Stimulated activated naive CD8-positive, alpha-beta T cell treated with anti-CD3 and anti-CD28 coated beads, Interleukin-15, Interleukin-2, amounts not matched to agents 100 ng/mL and 50 ng/mL, for 24 hours (primary cell): Measurements from ENCODE around the gene KCNA2.

Experiments
- H3K27ac Mint-ChIP-seq: one replicate; pipeline ENCODE4 v1.8.0; 2021; ENCODE audit warnings: mild to moderate bottlenecking, mixed read lengths
- H3K27me3 Mint-ChIP-seq: one replicate; pipeline ENCODE4 v1.8.0; 2021; ENCODE audit warnings: mixed read lengths
- H3K36me3 Mint-ChIP-seq: one replicate; pipeline ENCODE4 v1.8.0; 2021; ENCODE audit warnings: low read depth, mixed read lengths
- H3K4me1 Mint-ChIP-seq: one replicate; pipeline ENCODE4 v1.8.0; 2021; ENCODE audit warnings: low read depth, mixed read lengths
- H3K4me3 Mint-ChIP-seq: one replicate; pipeline ENCODE4 v1.8.0; 2021; ENCODE audit warnings: mild to moderate bottlenecking, mixed read lengths
- H3K9me3 Mint-ChIP-seq: one replicate; pipeline ENCODE4 v1.8.0; 2021; ENCODE audit warnings: mixed read lengths

The KCNA2 gene

DNA sequence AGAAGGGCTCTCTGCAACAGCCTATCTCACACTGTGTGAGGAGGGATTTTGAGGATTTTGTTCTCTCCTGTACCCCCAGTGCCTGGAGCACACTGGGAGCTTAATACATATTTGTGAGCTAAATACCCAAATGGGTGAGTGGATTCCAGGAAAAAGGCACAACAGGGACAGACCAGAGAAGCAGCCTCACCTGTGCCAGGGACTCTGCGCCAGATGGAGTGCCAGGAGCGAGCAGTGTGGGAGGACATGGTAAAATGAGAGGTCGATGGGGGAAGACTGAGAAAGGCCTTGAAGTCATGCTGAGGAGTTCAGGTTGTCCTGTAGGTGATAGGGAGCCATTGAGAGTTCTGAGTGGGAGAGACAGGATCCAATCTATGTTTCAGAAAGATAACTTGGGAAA, 11.0 kb upstream of the KCNA2 start:
- H3K4me1 Mint-ChIP-seq: peaks cover 26% of the 10 kb centered on the region
- peaks cover 4% of the 10 kb centered on the region for H3K27me3 Mint-ChIP-seq
- no peak overlapping the region for H3K4me3 Mint-ChIP-seq
- H3K27ac Mint-ChIP-seq: no peak overlapping the region
- no peaks in the 10 kb centered on the region for H3K9me3 Mint-ChIP-seq
- no peaks in the 10 kb centered on the region for H3K36me3 Mint-ChIP-seq

- no peaks in the 10 kb centered on the region for H3K9me3 Mint-ChIP-seq
- peaks cover 26% of the 10 kb centered on the region for H3K4me1 Mint-ChIP-seq
- H3K27me3 Mint-ChIP-seq: peaks cover 4% of the 10 kb centered on the region
- no peak overlapping the region for H3K27ac Mint-ChIP-seq
- no peak overlapping the region for H3K4me3 Mint-ChIP-seq
- H3K36me3 Mint-ChIP-seq: no peaks in the 10 kb centered on the region
These were observed 10.4 kb upstream of the KCNA2 start for GRCh38 chr1:110616587-110616986.

GRCh38 chr1:110615548-110616130, 9.5 kb upstream of the KCNA2 start:
- no peaks in the 10 kb centered on the region for H3K36me3 Mint-ChIP-seq

DNA sequence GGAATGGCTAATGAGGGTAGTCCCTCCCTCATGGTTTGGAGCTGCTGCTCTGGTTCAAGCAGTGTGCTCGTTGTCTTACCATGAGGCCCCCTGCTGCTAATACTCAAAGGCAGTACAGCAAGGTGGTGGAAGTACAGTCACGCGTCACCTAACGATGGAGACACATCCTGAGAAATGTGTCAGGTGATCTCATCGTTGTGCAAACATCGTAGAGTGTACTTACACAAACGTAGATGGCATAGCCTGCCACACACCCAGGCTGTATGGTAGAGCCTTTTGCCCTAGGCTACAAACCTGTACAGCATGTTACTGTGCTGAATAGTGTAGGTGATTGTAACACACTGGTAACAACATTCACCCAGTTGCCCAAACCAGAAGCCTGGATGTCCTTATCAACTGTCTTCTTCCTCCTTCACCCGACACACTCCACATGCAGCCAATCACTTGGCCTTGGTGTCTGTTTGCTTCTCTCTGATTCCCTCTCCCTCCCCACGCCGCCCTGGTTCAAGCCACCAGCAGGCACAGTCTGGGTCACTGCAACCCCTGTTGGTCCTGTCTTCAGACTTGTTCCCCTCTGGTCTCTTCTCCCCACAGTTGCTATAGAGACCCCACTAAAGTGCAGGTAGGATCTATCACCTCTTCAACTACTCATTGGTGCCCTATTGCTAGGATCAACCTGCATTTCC, 6.0 kb upstream of the KCNA2 start:
- Mint-ChIP-seq H3K27ac (no peak overlapping the region), H3K9me3 (no peaks in the 10 kb centered on the region), H3K4me3 (no peak overlapping the region), H3K27me3 (peaks cover 22% of the 10 kb centered on the region), H3K4me1 (peaks cover 4% of the 10 kb centered on the region), H3K36me3 (no peaks in the 10 kb centered on the region)

More at GRCh38 chr1:110615548-110616130, 9.5 kb upstream of the KCNA2 start:
- H3K27ac Mint-ChIP-seq: no peak overlapping the region
- H3K27me3 Mint-ChIP-seq: peaks cover 4% of the 10 kb centered on the region
- H3K9me3 Mint-ChIP-seq: no peaks in the 10 kb centered on the region
- peaks cover 23% of the 10 kb centered on the region for H3K4me1 Mint-ChIP-seq
- H3K4me3 Mint-ChIP-seq: no peak overlapping the region

DNA sequence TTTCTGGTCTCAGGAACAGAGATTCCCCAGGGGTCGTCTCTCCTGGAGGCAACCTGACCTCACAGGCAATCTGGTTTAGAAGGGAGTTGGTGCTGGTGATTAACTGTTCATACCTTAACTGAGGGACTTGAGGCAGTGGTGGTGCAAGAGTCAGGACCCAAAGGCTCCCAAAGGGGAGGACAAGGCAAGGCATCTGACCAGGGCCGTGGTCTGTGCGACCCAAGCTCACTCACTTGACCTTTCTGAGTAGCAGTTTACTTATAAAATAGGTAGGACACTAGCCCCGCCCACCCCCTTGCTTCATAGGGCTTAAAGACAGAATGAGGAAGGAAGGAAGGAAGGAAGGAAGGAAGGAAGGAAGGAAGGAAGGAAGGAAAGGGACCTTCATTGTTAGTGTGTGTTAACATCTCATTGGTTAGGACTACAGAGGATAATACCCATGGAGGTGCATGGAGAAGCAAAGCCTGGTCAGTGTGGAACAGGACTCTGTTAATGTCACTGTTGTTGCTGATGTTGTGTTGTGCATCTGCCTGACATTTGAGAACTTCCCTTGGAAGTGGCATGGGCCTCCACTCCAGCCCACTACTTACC, 4.6 kb upstream of the KCNA2 start:
- Mint-ChIP-seq H3K4me3 (no peak overlapping the region), H3K27me3 (peaks cover 32% of the 10 kb centered on the region), H3K9me3 (no peaks in the 10 kb centered on the region), H3K27ac (no peak overlapping the region), H3K4me1 (peaks cover 11% of the 10 kb centered on the region), H3K36me3 (no peaks in the 10 kb centered on the region)

- H3K9me3 Mint-ChIP-seq: no peaks in the 10 kb centered on the region
- H3K27ac Mint-ChIP-seq: no peak overlapping the region
- H3K36me3 Mint-ChIP-seq: no peaks in the 10 kb centered on the region
- peaks cover 37% of the 10 kb centered on the region for H3K27me3 Mint-ChIP-seq
- H3K4me3 Mint-ChIP-seq: no peak overlapping the region
- H3K4me1 Mint-ChIP-seq: peaks cover 7% of the 10 kb centered on the region
These were observed 3.9 kb upstream of the KCNA2 start for GRCh38 chr1:110610084-110610483.

GRCh38 chr1:110608247-110608646, 2.1 kb upstream of the KCNA2 start:
- no peak overlapping the region for H3K27ac Mint-ChIP-seq
- H3K4me3 Mint-ChIP-seq: no peak overlapping the region

DNA sequence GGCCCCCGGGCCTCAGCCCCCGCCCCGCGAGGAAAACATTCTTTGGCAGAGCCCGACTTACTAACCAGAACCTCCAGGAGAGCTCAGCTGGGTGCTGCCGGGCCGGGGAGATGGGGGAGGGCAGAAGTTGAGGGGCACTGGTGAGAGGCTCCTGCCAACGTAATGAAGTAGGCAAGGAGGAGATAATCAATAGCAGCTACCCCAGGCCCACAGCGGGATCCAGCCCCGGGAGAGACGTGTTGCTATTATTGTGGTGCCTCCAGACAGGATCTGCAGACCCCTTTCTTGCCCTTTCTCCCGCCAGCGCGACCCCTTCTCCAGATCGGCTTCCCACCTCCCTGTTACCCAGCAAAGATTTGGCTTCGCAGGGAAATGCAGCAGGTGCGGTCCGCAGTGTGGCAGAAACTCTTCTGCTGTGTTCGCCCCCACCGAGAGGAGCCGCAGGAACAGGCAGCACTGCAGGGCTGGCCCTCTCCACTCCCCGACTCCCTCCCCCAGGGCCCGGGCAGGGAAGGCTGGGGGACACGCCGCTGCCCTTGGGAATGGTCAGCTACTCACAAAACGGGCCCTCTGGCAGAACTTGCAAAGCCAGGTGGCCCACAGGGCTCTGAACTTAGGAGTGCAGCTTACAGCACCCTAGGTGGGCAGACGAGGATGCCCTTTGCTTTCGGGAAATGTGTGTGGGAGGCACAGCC, 1.5 kb upstream of the KCNA2 start:
- H3K27ac Mint-ChIP-seq: no peak overlapping the region
- no peaks in the 10 kb centered on the region for H3K36me3 Mint-ChIP-seq
- peaks cover 7% of the 10 kb centered on the region for H3K4me1 Mint-ChIP-seq
- peak overlapping the region; percentile 31 for H3K4me3 Mint-ChIP-seq
- peaks cover 56% of the 10 kb centered on the region for H3K27me3 Mint-ChIP-seq
- no peaks in the 10 kb centered on the region for H3K9me3 Mint-ChIP-seq

More at GRCh38 chr1:110608247-110608646, 2.1 kb upstream of the KCNA2 start:
- Mint-ChIP-seq H3K4me1 (peaks cover 7% of the 10 kb centered on the region), H3K36me3 (no peaks in the 10 kb centered on the region), H3K27me3 (peaks cover 53% of the 10 kb centered on the region), H3K9me3 (no peaks in the 10 kb centered on the region)

GRCh38 chr1:110606657-110607535, 738 bp upstream of the KCNA2 start:
- H3K4me1 Mint-ChIP-seq: peaks cover 7% of the 10 kb centered on the region
- no peaks in the 10 kb centered on the region for H3K36me3 Mint-ChIP-seq
- no peak overlapping the region for H3K27ac Mint-ChIP-seq
- peaks cover 61% of the 10 kb centered on the region for H3K27me3 Mint-ChIP-seq
- H3K4me3 Mint-ChIP-seq: peak overlapping the region; percentile 78
- no peaks in the 10 kb centered on the region for H3K9me3 Mint-ChIP-seq

- no peaks in the 10 kb centered on the region for H3K9me3 Mint-ChIP-seq
- no peak overlapping the region for H3K27ac Mint-ChIP-seq
- H3K27me3 Mint-ChIP-seq: peaks cover 61% of the 10 kb centered on the region
- no peak overlapping the region for H3K4me3 Mint-ChIP-seq
- H3K4me1 Mint-ChIP-seq: peaks cover 7% of the 10 kb centered on the region
- no peaks in the 10 kb centered on the region for H3K36me3 Mint-ChIP-seq
These were observed 712 bp downstream of the KCNA2 start for GRCh38 chr1:110605446-110605845.

- H3K9me3 Mint-ChIP-seq: no peaks in the 10 kb centered on the region
- H3K4me1 Mint-ChIP-seq: peaks cover 7% of the 10 kb centered on the region
- H3K27ac Mint-ChIP-seq: no peak overlapping the region
- H3K4me3 Mint-ChIP-seq: no peak overlapping the region
- H3K36me3 Mint-ChIP-seq: no peaks in the 10 kb centered on the region
- peaks cover 60% of the 10 kb centered on the region for H3K27me3 Mint-ChIP-seq
These were observed 1.5 kb downstream of the KCNA2 start for GRCh38 chr1:110604586-110605148.

GRCh38 chr1:110603058-110603457, 3.1 kb downstream of the KCNA2 start:
- Mint-ChIP-seq H3K4me1 (peaks cover 7% of the 10 kb centered on the region), H3K27ac (no peak overlapping the region), H3K4me3 (no peak overlapping the region), H3K36me3 (no peaks in the 10 kb centered on the region), H3K9me3 (no peaks in the 10 kb centered on the region), H3K27me3 (peaks cover 49% of the 10 kb centered on the region)

- Mint-ChIP-seq H3K9me3 (no peaks in the 10 kb centered on the region), H3K27me3 (peaks cover 45% of the 10 kb centered on the region), H3K36me3 (no peaks in the 10 kb centered on the region), H3K4me3 (no peak overlapping the region), H3K4me1 (peaks cover 7% of the 10 kb centered on the region), H3K27ac (no peak overlapping the region)
These were observed 3.7 kb downstream of the KCNA2 start for GRCh38 chr1:110602466-110602865.

DNA sequence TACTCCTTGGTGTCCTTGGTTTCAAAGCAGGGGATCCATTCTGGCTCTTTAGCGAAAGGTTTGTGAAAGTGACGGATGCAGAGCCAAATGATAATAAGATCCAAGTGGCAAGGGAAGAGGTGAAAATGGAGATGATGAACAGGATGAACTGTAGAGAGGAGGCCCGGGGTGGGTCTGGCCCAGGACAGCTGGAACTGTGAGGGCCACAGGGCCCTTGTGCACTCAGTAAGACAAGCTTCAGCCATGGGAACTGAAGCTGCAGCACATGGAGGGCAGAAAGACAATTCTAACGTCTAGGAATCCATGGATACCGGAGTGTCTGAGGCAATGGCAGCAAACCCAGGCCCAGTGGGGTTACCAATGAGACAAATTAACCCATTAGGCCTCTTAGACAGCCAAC, 4.8 kb downstream of the KCNA2 start:
- Mint-ChIP-seq H3K9me3 (no peaks in the 10 kb centered on the region), H3K27ac (no peak overlapping the region), H3K4me3 (no peak overlapping the region), H3K36me3 (no peaks in the 10 kb centered on the region), H3K27me3 (peaks cover 38% of the 10 kb centered on the region), H3K4me1 (peaks cover 3% of the 10 kb centered on the region)
